HL-60/S4 treated with phorbol 12-myristate 13-acetate at 8.2 ng/mL for 4 days and 3 days (cell line): ENCODE data around the gene KCND3.

Source experiments
- in situ Hi-C: fragments of 300-500 bp; cut with MboI; formaldehyde crosslinking; loops from 2 replicates; pipeline ENCODE4 v1.15.0; 2022; ENCODE audit warnings: low sequenced_read_pairs

KCND3 gene

DNA sequence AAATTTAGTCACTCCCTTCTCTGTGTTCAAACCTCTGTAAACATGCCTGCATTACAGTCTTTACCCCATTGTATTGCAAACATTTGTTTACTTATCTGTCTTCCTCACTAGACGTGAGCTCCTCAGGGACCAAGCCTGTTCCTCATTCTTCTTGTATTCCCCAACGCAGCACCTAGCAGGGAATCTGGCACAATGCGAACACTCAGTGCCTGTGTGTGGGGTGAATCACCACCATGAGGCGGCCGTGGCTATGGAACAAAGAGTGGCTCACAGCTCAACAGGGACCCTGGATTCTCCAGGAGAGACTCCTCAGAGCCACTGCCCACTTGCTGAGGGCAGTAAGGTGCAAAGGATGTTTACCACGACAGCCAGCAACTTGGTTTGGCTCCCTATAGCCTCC lies 137.9 kb downstream of the KCND3 start:
- in situ Hi-C loops, result no loop called here

DNA sequence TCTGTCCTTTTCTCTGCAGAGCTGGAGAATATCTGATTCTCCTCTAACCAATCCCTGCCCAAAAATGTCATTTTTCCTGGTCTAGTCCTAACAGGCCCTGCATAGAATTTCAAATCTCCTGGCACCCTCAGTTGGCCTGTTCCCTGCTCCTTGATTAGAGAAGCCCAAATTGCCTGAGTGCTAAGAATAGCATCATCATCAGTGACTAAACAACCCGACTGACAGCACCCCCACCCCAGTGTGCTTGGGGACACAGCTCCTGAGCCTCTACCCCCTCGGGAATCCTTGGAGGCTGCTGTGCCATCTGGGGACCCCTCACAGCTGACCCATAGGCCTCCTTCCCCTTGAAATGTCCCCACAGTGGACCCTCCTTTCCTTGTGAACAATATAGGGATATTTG lies 139.4 kb downstream of the KCND3 start:
- in situ Hi-C loops, result no loop called here

DNA sequence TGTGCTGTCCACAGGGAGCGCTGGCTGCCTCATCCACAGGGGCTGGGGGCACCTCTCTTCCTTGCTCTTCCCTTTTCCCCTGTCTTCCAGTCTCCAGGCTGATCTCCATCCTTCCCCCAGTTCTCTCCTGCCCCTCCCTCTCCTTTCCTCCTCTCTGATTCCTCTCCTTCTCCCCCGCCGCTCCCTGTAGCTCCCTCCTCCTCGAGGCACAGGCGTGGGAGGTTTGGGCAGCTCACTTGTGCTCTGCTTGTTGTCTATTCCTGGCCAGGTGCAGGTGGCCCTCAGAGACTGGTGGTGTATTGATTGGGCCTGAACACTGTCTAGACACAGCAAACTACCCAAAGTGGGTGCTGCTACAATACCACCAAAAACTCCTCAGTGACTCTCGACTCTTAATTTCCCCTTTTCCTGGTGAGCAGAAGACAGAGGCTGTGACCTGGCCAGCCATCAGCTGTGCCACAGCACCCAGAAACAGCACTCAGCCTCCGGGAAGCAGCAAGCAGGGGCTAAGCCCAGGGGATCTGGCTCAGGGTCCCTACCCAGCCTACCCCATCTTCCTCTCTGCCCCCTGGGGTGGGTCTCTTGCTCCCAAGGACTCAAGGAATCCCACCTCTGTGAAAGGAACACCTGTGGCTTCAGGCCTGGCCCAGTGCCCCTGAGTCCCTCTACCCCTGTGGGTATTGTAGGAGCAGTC lies 140.5 kb downstream of the KCND3 start:
- in situ Hi-C loops, result no loop called here

DNA sequence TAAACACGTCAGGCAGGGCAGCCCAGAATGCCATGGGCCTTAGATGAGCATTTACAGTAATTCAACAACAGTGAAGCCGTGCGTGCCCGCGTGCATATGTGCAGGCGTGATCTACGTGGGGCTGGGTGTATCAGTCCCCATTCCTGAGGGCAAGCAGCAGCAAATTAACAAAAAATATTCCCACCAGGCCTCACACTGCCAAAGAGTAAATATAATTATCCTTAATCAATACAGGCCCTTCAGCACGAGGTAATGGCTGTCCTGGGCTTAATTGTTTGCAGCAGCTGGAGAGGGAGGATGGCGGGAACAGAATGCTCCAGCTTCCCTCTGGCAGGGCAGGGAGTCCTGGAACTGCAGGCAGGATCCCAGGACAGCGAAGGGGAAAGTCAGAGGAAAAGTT lies 142.0 kb downstream of the KCND3 start:
- in situ Hi-C loops, result no loop called here

DNA sequence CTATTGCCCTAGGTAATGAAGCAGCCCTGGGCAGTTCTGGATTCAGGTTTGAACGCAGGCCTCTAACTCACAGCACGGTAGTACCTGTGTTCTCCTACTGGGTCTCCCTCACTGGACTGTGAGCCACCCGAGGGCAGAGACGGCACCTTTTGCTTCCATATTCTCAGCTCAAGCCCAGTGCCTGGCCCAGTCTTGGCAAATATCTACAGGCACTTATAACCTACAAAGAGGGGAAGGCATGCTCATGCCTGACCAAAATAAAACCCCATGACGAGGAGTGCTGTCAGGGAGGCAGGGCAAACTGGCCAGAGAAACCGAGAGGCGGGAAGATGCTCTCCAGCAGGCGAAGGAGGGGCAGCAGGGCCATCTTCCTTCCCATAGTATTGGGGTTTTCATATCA lies 142.6 kb downstream of the KCND3 start:
- in situ Hi-C loops, result no loop called here

DNA sequence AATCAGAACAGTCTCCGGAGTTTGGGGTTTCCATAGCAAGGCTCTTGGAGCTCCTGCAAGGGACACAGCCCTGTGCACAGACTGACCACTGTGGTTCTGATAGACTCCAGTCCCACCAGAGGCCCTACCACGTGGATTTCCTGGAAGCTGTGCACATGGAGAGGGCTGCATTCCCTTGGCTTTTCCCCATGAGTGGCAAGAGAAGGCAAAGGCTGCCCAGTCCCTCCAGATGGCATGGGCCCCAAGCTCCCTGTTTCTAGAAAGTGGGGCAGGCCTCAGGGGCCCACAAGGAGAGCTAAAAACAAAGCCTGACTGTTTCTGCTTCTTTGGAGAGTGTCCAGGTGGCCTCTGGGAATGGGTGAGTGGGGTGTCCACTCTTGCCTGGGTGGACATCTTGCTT lies 146.3 kb downstream of the KCND3 start:
- in situ Hi-C loops, result no loop called here

DNA sequence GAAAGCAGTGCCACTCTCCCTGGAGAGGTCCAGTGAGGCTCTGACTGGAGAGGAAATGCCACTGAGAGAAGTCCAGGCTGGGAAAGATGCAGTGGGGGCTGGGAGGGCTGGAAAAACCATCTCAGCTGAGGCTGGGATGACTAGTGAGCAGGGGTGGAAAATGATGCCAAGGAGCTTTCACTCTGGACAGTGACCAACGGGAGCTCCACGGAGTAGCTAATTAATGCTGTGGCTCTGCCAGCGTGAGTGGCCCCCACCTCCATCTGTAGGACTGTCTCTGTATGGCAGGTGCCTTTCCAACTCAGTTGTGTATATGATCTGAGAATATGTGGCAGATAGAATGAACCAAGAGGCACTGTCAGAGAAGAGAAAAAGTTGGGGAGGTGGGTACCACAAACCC lies 147.1 kb downstream of the KCND3 start:
- in situ Hi-C loops, result no loop called here

DNA sequence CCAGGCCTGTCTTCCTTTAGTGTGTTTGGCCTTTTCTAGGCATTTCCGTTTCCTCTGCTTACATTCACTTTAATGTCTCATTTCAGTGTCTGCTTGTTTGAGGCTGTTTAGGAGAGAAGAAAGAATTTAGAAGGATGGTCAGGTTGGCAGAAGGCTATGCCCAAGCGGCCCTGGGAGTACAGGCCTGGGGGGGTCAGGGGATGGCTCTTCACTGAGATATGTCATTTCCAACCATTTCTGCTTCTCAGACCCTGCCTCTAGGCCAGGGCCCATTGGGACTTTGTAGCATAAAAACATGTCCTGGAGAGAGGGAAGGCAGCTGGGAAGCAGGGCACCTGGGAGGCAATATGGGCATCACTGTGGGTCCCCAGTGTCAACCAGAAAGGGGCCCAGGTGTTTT lies 147.7 kb downstream of the KCND3 start:
- in situ Hi-C loops, result no loop called here

DNA sequence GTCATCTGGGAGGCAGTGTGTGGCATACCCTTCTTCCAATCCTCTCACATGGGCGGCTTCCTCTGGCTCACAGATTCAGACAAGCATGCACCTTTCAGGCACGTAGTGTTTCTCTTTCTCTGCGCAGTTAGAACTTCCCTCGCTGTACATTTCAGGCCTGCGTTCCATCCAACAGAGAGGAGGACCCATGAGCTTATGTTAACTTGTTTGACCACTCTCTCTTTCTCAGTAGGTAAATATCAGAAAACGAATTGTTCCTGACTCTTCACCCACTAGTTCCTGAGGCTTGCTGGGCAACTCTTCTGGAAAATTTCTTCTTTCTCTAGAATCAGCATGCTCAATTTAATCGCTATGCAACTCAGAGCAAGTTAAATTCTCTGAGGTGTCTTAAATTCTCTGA lies 148.3 kb downstream of the KCND3 start:
- in situ Hi-C loops, result no loop called here

DNA sequence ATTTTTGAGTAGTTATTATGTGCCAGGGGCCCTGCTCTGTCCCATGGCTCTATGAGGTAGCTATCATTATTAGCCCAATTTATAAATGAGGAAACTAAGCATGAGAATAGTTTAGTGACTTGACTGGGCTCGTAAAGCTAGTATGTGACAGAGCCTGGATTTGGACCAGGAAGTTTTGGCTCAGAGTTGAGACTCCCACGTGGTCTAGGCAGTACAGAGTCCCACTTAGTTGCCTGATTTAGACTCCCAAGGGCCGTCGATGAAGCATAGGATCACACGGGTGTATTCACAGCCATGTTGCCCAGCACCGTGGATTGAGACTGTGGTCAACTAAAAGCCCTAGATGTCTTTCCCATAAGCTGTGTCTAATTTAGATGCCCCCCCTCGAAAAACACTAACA lies 152.1 kb downstream of the KCND3 start:
- in situ Hi-C loops, result no loop called here

DNA sequence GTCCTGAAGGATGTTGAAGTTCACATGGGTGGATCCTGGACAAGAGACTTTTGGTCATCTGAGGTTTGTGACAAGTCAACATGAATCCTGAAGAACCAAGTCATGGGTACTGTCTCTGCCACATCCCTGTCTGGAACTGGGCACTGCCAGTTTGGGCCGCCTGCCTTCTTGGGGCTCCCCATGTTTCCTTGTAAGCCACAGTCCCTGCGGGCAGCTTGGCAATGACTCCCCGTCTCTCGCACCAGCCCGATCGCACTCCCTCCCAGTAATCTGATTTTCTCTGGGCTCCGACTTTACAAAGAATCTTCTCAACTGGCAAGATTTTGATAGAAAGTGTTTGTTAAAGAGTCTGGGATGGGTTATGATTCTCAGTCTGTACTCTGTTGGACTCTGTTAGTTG lies 153.4 kb downstream of the KCND3 start:
- in situ Hi-C loops, result no loop called here

DNA sequence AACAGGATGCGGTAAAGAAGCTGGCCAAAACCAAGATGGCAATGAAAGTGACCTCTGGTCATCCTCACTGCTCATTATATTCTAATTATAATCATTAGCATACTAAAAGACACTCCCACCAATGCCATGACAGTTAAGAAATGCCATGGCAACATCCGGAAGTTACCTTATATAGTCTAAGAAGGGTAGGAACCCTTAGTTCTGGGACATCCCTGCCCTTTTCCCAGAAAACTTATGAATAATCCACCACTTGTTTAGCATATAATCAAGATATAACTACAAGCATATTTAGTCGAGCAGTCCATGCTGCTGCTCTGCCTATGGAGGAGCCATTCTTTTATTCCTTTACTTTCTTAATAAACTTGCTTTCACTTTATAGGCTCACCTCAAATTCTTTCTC lies 154.0 kb downstream of the KCND3 start:
- in situ Hi-C loops, result no loop called here

DNA sequence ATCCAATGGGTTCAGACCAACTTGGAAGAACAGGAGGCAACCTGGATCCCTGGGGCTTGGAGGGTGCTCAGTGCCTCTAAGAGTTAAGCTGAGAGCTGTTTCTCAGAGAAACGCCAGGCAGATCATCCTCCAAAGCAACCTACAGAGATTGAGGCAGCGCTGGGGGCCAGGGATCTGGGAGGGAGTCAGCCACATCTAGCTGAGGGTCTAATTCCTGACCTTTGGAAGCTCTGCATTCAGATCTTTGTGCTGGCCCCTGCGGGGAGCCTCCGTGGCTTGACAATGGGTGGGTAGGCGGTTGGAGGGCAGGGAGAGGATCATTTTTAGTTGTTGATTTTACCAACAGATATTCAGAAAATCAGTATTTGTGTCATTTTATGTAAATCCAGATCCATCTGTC lies 154.5 kb downstream of the KCND3 start:
- in situ Hi-C loops, result no loop called here

DNA sequence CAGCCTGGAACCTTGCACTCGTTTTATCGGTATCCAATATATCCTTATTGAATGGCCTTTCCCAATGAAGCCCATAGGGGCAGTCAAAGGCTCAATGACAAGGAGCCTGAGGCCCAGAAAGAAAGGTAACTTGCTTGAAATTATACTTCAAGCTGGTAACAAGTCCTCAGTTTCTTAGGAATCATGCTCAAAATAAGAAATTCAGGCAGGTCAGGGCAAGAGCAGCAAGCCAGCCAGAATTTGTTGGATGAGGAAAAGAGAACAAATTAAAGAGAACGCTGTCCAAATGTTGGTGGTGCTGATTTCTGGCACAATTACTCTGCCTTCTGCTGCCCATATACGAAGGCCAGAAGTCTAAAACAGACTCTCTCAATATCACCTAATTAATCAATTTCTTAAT lies 156.1 kb downstream of the KCND3 start:
- in situ Hi-C loops, result no loop called here

DNA sequence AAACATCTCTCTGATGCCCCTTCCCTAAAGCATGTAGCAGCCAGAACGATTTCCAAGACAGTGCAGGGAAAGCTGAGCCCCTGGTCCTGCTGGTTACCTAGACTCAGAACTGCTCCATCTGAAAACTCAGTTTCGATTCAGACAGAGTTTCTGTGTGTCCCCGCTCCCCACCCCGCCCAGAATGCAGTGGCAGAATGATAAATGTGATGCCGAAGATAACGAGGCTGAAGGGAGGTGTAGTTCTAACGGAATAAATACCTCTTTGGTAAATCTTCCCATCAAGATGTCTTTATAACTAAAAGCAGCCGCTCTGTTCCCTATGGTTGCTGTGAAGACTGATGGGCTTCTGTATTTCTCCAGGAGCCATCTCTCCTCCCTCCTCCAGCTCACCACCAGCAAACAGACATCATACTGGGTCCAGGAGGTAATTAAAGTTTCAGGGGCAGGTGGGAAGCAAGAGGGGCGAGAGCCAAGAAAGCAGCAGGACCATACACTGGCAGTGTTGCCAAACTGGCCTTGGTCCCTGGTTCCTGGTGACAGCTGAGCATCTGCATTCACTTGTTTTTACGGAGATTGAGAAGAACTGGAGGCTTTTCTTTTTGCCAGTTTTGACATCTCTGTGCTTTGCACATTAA lies 156.8 kb downstream of the KCND3 start:
- in situ Hi-C loops, result no loop called here

DNA sequence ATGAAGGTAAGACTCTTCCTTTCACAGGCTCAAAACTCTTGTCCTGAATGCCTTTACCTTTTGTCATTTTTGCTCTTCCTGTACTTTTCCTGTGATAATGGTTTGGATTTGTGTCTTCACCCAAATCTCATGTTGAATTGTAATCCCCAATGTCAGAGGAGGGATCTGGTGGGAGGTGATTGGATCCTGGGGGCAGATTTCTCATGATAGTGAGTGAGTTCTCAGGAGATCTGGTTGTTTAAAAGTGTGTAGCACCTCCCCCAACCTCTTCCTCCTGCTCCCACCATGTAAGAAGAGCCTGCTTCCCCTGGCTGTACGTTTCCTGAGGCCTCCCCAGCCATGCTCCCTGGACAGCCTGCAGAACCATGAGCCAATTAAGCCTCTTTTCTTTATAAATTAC lies 158.3 kb downstream of the KCND3 start:
- in situ Hi-C loops, result no loop called here

DNA sequence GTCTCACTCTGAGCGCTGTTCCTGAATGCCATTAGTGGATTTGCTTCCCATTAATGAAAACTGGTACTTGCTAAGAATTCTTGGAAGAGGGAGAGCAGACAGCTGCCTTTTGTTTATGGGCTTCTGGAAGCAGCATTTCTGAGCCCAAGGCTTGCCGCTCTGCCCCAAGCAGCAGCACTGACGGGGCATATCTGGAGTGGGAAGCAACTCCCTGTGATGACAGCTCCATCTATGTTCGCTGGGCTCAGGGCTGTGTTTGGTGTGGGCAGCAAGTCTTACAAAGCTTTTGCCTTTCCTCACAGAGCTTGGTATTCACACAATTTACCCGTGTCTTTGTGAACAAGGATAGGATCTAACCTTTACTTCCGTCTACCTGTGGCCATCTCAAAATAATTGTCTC lies 161.5 kb downstream of the KCND3 start:
- in situ Hi-C loops, result no loop called here

DNA sequence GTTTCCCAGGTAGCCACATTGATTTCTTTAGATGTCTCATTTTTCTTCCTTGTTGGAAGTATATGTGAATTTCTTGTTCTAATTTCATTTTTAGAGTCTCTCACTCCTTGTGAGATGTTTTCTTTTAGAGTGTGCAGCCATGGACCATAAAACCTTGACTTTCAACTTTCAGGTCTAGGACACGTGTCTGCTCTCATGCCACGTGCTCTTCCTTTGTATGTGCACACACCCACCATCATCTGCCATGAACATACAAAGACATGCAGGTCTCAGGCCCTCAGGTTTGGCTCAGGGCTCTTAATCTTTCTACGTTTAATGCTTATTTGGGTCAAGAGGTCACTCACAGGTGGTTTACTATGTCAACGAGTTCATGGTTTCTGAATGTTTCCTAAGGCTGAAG lies 163.2 kb downstream of the KCND3 start:
- in situ Hi-C loops, result no loop called here

DNA sequence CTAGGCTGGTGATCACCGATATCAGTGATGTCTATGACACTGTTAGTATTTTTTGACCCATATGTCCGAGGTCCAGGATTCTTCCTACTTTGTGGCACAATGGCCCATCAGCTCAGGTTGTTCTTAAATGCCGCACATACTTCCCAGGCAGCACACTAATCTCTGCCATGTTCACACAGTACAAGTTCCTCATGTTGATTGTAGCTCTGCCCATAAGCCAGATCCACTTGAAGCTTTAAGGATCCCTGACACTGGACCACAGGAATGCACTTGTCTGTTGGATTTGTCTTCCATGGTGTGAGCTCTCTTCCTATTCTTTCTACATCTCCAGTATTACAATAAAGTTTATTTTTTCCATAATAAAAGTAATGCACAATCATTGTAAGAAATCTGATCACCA lies 164.3 kb downstream of the KCND3 start:
- in situ Hi-C loops, result no loop called here

DNA sequence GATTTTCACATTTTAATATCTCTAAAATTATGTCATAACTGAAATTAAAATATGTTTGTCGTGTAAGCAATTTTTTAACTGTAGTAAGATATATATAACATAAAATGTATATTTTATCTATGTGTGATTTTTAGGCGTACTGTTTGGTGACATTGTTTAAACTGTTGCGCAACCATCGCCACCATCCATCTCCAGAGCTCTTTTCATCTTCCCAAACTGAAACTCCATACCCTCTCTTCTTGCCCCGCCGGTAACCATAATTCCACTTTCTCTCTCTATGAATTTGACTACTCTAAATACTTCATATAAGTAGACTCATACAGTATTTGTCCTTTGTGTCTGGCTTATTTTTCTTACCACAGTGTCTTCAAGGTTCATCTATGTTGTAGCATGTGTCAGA lies 167.3 kb downstream of the KCND3 start:
- in situ Hi-C loops, result no loop called here

DNA sequence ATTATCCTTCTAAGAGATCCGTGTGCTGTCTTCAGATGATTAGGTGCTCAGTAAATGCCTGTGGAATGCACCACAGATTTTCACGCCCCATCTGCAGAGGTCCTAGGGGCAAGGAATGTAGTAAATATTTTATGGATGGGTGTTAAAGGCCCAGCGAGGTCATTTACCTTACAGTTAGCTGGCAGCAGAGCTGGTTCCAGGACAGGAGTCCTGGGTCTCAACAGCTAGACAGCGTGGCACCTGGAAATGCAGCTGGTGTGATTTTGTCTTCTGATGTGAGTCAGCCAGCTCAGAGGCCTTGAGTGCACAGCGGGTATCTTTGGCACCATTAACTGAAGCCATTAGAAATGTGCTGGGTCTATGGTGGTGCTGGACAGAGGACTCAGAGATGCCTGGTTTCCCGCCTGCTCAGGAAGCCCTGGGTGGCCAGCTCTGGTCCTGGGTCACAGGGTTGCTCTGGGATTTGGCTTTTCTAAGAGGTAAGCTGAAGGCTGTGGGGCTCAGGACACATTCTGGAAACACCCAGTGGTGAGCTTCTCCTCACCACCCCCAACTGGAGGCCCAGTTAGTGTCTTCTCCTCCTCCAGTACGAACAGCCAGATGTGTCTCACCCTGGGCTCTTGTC lies 168.2 kb downstream of the KCND3 start:
- in situ Hi-C loops, result no loop called here

DNA sequence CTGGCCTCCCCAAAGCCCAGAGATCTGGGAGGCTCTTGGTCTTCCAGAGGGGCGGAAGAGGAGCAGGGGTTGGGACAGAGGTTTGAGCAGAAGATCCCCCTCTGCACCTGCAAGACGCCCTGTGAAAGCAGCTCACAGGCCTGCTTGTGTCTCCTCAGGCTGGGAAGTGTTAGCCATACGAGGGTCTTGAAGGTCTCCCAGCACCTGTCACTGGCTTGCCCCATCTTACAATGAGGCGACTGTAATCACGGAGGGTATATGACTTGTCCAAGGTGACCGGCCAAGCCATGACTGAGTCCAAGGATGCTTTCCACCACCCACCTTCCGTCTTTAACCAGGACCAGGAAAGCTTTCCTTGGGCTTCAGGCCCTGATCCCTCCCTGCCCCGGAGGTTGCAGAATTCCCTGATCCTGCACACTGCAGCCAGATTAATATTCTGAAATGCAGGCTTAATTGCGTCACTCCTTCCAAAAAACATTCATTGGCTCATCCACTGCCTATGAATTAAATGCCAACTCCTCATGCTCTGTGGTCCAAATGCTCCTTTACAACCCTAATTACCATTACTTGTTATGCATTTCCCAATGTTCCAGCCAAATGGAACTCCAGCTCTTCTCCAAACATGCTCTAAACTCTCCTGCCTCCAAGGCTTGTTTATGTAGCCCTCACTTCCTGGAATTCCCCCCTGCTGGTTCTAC lies 169.8 kb downstream of the KCND3 start:
- in situ Hi-C loops, result no loop called here
